T47D (cell line): Measurements from ENCODE around the gene SULT1A1.
"Not testable (repeated sequence)": the region's sequence is repeated elsewhere in the genome, so short reads cannot be mapped to it uniquely, and the experiment has no call there.

Experiments used
- DNase-seq, 2 experiments: peaks; one replicate each; pipeline versions ENCODE4 v3.0.0 to v3.0.0-alpha.2; 2011 to 2012; ENCODE audit warnings: low read depth in 1 of 2, low spot score in 1 of 2
- JUND ChIP-seq: IDR thresholded peaks from 2 replicates; pipeline ENCODE4 v1.6.1; 2012; ENCODE audit warnings: low read depth
- in situ Hi-C: cut with HindIII; loops from 2 replicates; pipeline ENCODE4 v1.10.0; 2016; ENCODE audit warnings: low sequenced_read_pairs, low pct_unique_long_range_greater_than_20kb

The SULT1A1 gene

GRCh38 chr16:28585674-28586073 lies 24.2 kb downstream of the SULT1A1 start:
- DNase-seq = no peak
- TF ChIP-seq JUND = no peak
- in situ Hi-C loops = no loop called here

- in situ Hi-C loops = no loop called here
- no peak for DNase-seq
- TF ChIP-seq JUND = no peak
Observed at GRCh38 chr16:28580726-28581315, 29.0 kb downstream of the SULT1A1 start.

GRCh38 chr16:28575446-28576109 lies 34.3 kb downstream of the SULT1A1 start:
- DNase-seq = no peak
- in situ Hi-C loops = no loop called here
- TF ChIP-seq JUND = no peak

GRCh38 chr16:28574925-28575324 lies 34.9 kb downstream of the SULT1A1 start:
- TF ChIP-seq JUND = no peak
- DNase-seq = no peak
- in situ Hi-C loops = no loop called here

- no peak for DNase-seq
- no peak for TF ChIP-seq JUND
Observed at GRCh38 chr16:28573738-28574718, 35.8 kb downstream of the SULT1A1 start.

GRCh38 chr16:28572696-28573510 lies 36.9 kb downstream of the SULT1A1 start:
- in situ Hi-C loops = no loop called here
- TF ChIP-seq JUND = no peak
- DNase-seq = no peak

More at GRCh38 chr16:28573738-28574718, 35.8 kb downstream of the SULT1A1 start:
- in situ Hi-C loops = no loop called here

GRCh38 chr16:28569968-28570752 lies 39.7 kb downstream of the SULT1A1 start:
- TF ChIP-seq JUND = no peak

GRCh38 chr16:28569021-28569420 lies 40.8 kb downstream of the SULT1A1 start:
- no peak for TF ChIP-seq JUND
- no peak for DNase-seq
- in situ Hi-C loops = no loop called here

More at GRCh38 chr16:28569968-28570752, 39.7 kb downstream of the SULT1A1 start:
- in situ Hi-C loops = no loop called here
- DNase-seq = no peak

- in situ Hi-C loops = no loop called here
- no peak for DNase-seq
- TF ChIP-seq JUND = no peak
Observed at GRCh38 chr16:28567292-28567691, 42.6 kb downstream of the SULT1A1 start.

- in situ Hi-C loops, DNase-seq: not testable (repeated sequence)
Observed at GRCh38 chr16:28566233-28566925, 43.5 kb downstream of the SULT1A1 start.

GRCh38 chr16:28563218-28563617 lies 46.6 kb downstream of the SULT1A1 start:
- no peak for TF ChIP-seq JUND
- in situ Hi-C loops = no loop called here
- DNase-seq = no peak
